NT2/D1 (cell line): ENCODE results near the gene UBE2Q2.

Experiments
- SUZ12 ChIP-seq: IDR thresholded peaks from 2 replicates; pipeline ENCODE4 v1.6.1; 2011; ENCODE audit not compliant: insufficient read length, insufficient read depth; ENCODE audit errors: extremely low read depth
- YY1 ChIP-seq: IDR thresholded peaks from 2 replicates; pipeline ENCODE4 v1.6.1; 2011; ENCODE audit not compliant: insufficient read length, insufficient read depth
- ZNF274 ChIP-seq: IDR thresholded peaks from 2 replicates; pipeline ENCODE4 v1.6.1; 2011; ENCODE audit warnings: mild to moderate bottlenecking, low read depth, low read length

GRCh38 chr15:75831806-75832102 is 11.5 kb upstream of the UBE2Q2 start:
- TF ChIP-seq YY1 = no peak
- no peak for TF ChIP-seq SUZ12
- no peak for TF ChIP-seq ZNF274
